Bronchial epithelial cell (primary cell): Measurements from ENCODE around the gene DENND1A. TPM values are rescaled to one million over a fixed set of nuclear protein-coding genes. Genes with fewer than 3 reads are reported as not detected.

Experiments used
- DNase-seq: peaks from one replicate; pipeline ENCODE4 v3.0.0-alpha.2; 2010; ENCODE audit warnings: low read depth
- FAIRE-seq: peaks from 2 replicates; lab custom pipeline; 2011; peaks lifted over from hg19 to GRCh38; lab: Jason Lieb, UNC
- H3K27me3 ChIP-seq: 2 replicates; pipeline ENCODE4 v1.5.1; 2011; ENCODE audit warnings: low read length; ENCODE audit not compliant: control insufficient read depth, insufficient read depth
- H3K36me3 ChIP-seq: 2 replicates; pipeline ENCODE4 v1.5.1; 2011; ENCODE audit warnings: low read length; ENCODE audit not compliant: control insufficient read depth, insufficient read depth
- H3K4me3 ChIP-seq: 2 replicates; pipeline ENCODE4 v1.5.1; 2011; ENCODE audit warnings: mild to moderate bottlenecking, low read depth, low read length, control low read depth
- total RNA-seq: library from RNA; depleted of rRNA; stranded (reverse); fragments of >200 nt; gene quantifications from 2 replicates; pipeline ENCODE4 v1.2.1, GENCODE V29; 2014
- TF ChIP-seq, protein P1 (sequence below): IDR thresholded peaks from 2 replicates; pipeline ENCODE4 v1.5.1; 2011; ENCODE audit warnings: mild to moderate bottlenecking, moderate library complexity, low read length, control low read depth, inconsistent platforms; ENCODE audit not compliant: insufficient read depth, severe bottlenecking

DENND1A gene
- total RNA-seq, 1 donor from 2014 or later: 6.1 TPM

DNA sequence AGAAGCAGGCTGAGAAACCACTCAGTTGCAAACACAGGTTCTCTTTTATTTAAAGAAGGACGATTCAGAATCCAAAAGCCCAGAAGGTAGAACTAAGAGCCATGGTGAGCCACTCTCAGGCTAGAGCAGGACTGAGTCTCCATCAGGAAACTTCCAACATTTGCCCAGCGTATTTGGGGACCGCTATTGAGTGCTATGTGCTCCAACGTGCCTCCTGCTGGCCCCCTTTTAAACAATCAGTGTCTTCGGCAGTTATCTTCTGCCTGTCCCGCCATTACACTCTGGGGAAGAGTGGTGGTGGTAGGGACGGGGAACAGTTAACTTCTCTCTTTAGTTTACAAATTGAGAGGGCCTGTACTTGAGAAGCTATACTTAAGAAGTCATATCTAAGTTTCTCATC lies 78.1 kb downstream of the DENND1A start:
- no peak for FAIRE-seq
- TF ChIP-seq, protein P1, sequence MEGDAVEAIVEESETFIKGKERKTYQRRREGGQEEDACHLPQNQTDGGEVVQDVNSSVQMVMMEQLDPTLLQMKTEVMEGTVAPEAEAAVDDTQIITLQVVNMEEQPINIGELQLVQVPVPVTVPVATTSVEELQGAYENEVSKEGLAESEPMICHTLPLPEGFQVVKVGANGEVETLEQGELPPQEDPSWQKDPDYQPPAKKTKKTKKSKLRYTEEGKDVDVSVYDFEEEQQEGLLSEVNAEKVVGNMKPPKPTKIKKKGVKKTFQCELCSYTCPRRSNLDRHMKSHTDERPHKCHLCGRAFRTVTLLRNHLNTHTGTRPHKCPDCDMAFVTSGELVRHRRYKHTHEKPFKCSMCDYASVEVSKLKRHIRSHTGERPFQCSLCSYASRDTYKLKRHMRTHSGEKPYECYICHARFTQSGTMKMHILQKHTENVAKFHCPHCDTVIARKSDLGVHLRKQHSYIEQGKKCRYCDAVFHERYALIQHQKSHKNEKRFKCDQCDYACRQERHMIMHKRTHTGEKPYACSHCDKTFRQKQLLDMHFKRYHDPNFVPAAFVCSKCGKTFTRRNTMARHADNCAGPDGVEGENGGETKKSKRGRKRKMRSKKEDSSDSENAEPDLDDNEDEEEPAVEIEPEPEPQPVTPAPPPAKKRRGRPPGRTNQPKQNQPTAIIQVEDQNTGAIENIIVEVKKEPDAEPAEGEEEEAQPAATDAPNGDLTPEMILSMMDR: no peak
- no peaks in the 10 kb centered on the region for H3K27me3 ChIP-seq
- no peak for DNase-seq
- peaks cover 1% of the 10 kb centered on the region for H3K36me3 ChIP-seq
- no peak overlapping the region for H3K4me3 ChIP-seq

DNA sequence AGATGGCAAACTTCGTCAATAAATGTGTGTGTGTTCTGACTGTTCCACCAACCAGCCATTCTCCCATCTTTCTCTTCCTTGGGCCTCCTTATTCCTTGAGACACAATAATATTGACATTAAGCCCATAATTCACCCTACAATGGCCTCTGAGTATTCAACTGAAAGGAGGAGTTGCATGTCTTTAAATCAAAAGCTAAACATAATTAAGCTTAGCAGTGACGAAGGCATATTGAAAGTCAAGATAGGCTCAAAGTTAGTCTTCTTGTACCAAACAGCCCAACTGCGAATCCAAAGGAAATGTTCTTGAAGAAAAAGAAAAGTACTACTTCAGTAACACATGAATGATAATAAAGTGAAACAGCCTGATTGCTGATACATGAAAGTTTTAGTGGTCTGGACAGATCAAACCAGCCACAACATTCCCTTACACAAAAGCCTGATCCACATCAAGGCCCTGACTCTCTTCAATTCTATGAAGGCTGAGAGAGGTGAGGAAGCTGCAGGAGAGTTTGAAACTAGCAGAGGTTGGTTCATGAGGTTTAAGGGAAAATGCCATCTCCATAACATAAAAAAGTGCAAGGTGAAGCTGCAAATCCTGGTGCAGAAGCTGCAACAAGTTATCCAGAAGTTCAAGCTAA lies 81.4 kb downstream of the DENND1A start:
- no peaks in the 10 kb centered on the region for H3K36me3 ChIP-seq
- no peak overlapping the region for H3K4me3 ChIP-seq
- TF ChIP-seq, protein P1: no peak
- DNase-seq (no peak), FAIRE-seq (no peak)
- no peaks in the 10 kb centered on the region for H3K27me3 ChIP-seq

DNA sequence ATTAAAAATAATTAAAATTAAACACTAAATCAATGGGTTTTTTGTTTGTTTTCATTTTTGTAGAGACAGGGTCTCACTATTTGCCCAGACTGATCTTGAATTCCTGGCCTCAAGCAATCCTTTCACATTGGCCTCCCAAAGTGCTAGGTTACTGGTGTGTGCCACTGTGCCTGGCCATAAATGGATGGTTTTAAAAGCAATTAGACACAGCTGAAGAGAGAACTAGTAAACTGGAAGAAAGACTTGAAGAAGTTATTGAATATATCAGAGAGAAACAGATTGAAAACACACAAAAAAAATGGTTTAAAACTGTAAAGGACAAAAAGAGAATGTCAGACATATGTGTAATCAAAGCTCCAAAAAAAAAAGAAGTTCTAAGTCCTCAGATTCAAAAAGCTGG lies 83.0 kb downstream of the DENND1A start:
- H3K4me3 ChIP-seq: no peak overlapping the region
- no peaks in the 10 kb centered on the region for H3K27me3 ChIP-seq
- FAIRE-seq (no peak), DNase-seq (no peak)
- H3K36me3 ChIP-seq: no peaks in the 10 kb centered on the region
- TF ChIP-seq, protein P1: no peak

DNA sequence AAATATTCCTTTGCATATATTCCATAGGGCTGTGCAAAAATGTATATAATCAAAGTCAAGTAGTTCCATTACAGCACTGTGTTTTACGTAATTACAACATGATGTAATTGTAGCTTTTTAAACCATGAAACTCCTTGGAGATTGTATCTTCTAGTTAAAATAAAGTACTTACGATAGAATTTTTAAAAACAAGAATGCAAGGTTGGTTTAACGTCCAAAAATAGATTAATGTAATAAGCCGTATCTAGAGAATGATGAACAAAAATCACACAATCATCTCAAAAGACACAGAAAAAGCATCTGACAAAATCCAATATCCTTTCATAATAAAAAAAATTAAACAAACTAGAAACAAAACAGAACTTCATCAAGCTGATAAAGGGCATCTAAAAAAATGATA lies 86.2 kb downstream of the DENND1A start:
- H3K4me3 ChIP-seq: no peak overlapping the region
- TF ChIP-seq, protein P1: no peak
- DNase-seq (no peak), FAIRE-seq (no peak)
- no peaks in the 10 kb centered on the region for H3K27me3 ChIP-seq
- no peaks in the 10 kb centered on the region for H3K36me3 ChIP-seq

DNA sequence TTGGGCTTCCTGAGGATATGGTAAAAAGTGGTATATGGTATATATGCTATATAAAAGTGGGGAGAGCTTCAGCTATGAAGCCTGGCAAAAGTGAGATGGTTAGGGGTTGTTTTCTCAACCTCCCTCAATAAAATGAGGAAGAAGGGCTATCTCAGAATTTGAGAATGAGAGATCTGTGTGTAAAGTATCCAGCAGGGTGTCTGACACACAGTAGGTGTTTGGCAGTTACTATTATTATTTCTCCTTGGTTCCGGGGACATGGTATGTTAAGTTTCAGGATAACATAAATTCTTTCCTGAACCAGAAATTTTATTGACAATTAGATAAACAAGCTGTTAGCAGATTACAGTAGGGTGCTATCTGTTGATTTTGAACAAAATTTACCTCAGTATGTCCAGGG lies 94.1 kb downstream of the DENND1A start:
- TF ChIP-seq, protein P1: no peak

More for the DNA sequence above, 94.1 kb downstream of the DENND1A start:
- H3K27me3 ChIP-seq: no peaks in the 10 kb centered on the region
- H3K36me3 ChIP-seq: no peaks in the 10 kb centered on the region
- FAIRE-seq (no peak), DNase-seq (no peak)
- no peak overlapping the region for H3K4me3 ChIP-seq
